HepG2 (cell line): ENCODE measurements around the gene TMEM127. TPM values are rescaled to one million over a fixed set of nuclear protein-coding genes. Genes with fewer than 3 reads are reported as not detected.

Experiments used
- EP300 ChIP-seq, 3 experiments: sonication (generic) in 1 of 3; formaldehyde crosslinking in 1 of 3; IDR thresholded peaks; 2 replicates each; pipeline versions ENCODE4 v1.5.1 to v1.6.1; 2011 to 2020; ENCODE audit warnings: low read depth in 2 of 3, low read length in 2 of 3, borderline replicate concordance in 1 of 3, improper control_type of control experiment in 1 of 3, mild to moderate bottlenecking in 1 of 3, missing genetic modification reagents in 1 of 3, moderate library complexity in 1 of 3
- GFI1 ChIP-seq: sonication (generic); formaldehyde crosslinking; IDR thresholded peaks from 2 replicates; pipeline ENCODE4 v1.5.0; 2020; ENCODE audit warnings: missing genetic modification reagents, mild to moderate bottlenecking, borderline replicate concordance
- GMEB2 ChIP-seq: IDR thresholded peaks from 2 replicates; pipeline ENCODE4 v1.6.1; 2016; ENCODE audit warnings: missing biosample characterization, missing genetic modification reagents, low read depth
- HIVEP1 ChIP-seq: sonication (generic); formaldehyde crosslinking; IDR thresholded peaks from 2 replicates; pipeline ENCODE4 v1.4.0; 2020; ENCODE audit warnings: mild to moderate bottlenecking, missing genetic modification reagents
- IRX3 ChIP-seq: sonication (generic); formaldehyde crosslinking; IDR thresholded peaks from 2 replicates; pipeline ENCODE4 v1.8.1; 2023; ENCODE audit warnings: mild to moderate bottlenecking, low read depth, missing genetic modification reagents, borderline replicate concordance
- KLF12 ChIP-seq: sonication (generic); formaldehyde crosslinking; IDR thresholded peaks from 2 replicates; pipeline ENCODE4 v1.4.0; 2020; ENCODE audit warnings: missing genetic modification reagents, borderline replicate concordance
- LBX2 ChIP-seq: sonication (generic); formaldehyde crosslinking; IDR thresholded peaks from 2 replicates; pipeline ENCODE4 v1.5.0; 2020; ENCODE audit warnings: missing genetic modification reagents, mild to moderate bottlenecking, borderline replicate concordance
- MIXL1 ChIP-seq: IDR thresholded peaks from 2 replicates; pipeline ENCODE4 v1.6.1; 2016
- NCOR1 ChIP-seq: fragments of 200-600 bp; sonication (generic); IDR thresholded peaks from 2 replicates; pipeline ENCODE4 v1.7.0; 2017; ENCODE audit warnings: antibody characterized with exemption, low read length, borderline replicate concordance
- ONECUT2 ChIP-seq: sonication (generic); formaldehyde crosslinking; IDR thresholded peaks from 2 replicates; pipeline ENCODE4 v1.4.0; 2020; ENCODE audit warnings: missing genetic modification reagents
- PLSCR1 ChIP-seq: sonication (generic); formaldehyde crosslinking; IDR thresholded peaks from 2 replicates; pipeline ENCODE4 v1.5.0; 2020; ENCODE audit warnings: missing genetic modification reagents, mild to moderate bottlenecking, borderline replicate concordance
- RXRB ChIP-seq: IDR thresholded peaks from 2 replicates; pipeline ENCODE4 v1.6.1; 2016; ENCODE audit warnings: borderline replicate concordance, missing genetic modification reagents, missing compliant biosample characterization
- SPEN ChIP-seq: sonication (generic); formaldehyde crosslinking; IDR thresholded peaks from 2 replicates; pipeline ENCODE4 v1.5.1; 2020; ENCODE audit warnings: low read depth, mild to moderate bottlenecking, missing genetic modification reagents
- SRSF1 ChIP-seq: fragments of 200-400 bp; formaldehyde crosslinking; optimal IDR thresholded peaks from 2 replicates; pipeline ENCODE3; 2017; ENCODE audit warnings: mild to moderate bottlenecking, low read depth, low read length, moderate library complexity
- ZBTB20 ChIP-seq: sonication (generic); formaldehyde crosslinking; IDR thresholded peaks from 2 replicates; pipeline ENCODE4 v1.8.1; 2023; ENCODE audit warnings: missing genetic modification reagents, low read depth, mild to moderate bottlenecking, borderline replicate concordance
- ZKSCAN1 ChIP-seq: fragments of 150-350 bp; IDR thresholded peaks from 2 replicates; pipeline ENCODE4 v1.6.1; 2014; ENCODE audit warnings: low read length
- ZNF264 ChIP-seq: sonication (generic); formaldehyde crosslinking; IDR thresholded peaks from 2 replicates; pipeline ENCODE4 v1.4.0; 2020; ENCODE audit warnings: missing genetic modification reagents
- ZNF292 ChIP-seq: sonication (generic); formaldehyde crosslinking; IDR thresholded peaks from 2 replicates; pipeline ENCODE4 v1.8.1; 2022; ENCODE audit warnings: mild to moderate bottlenecking, low read depth, missing genetic modification reagents, borderline replicate concordance
- ZNF460 ChIP-seq: sonication (generic); formaldehyde crosslinking; IDR thresholded peaks from 2 replicates; pipeline ENCODE4 v1.5.1; 2020; ENCODE audit warnings: missing genetic modification reagents, mild to moderate bottlenecking, borderline replicate concordance
- ZNF513 ChIP-seq: sonication (generic); formaldehyde crosslinking; conservative IDR thresholded peaks from 2 replicates; pipeline ENCODE4 v1.5.0; 2020; ENCODE audit warnings: missing genetic modification reagents
- ZNF556 ChIP-seq: sonication (generic); formaldehyde crosslinking; IDR thresholded peaks from 2 replicates; pipeline ENCODE4 v1.4.0; 2020; ENCODE audit warnings: mild to moderate bottlenecking, missing genetic modification reagents, borderline replicate concordance
- ZNF639 ChIP-seq: conservative IDR thresholded peaks from 2 replicates; pipeline ENCODE4 v1.6.1; 2018; ENCODE audit warnings: missing genetic modification reagents
- polyA plus RNA-seq, 8 experiments: library from polyadenylated mRNA; depleted of rRNA in 3 of 8; stranded (reverse) in 7 of 8; unstranded in 1 of 8; fragments of >200 nt; fragmentation: Illumina TruSeq in 4 of 8; extraction: Trizol in 4 of 8; gene quantifications; 2 replicates each; pipeline versions ENCODE4 v1.2.1 to v1.2.3, GENCODE V29; 2011 to 2016; ENCODE audit warnings: low read depth in 4 of 8, missing spikeins in 1 of 8, mixed read lengths in 1 of 8; ENCODE audit not compliant: insufficient read depth in 1 of 8
- total RNA-seq, 5 experiments: library from RNA; depleted of rRNA; stranded (reverse); fragments of >200 nt; fragmentation: Illumina TruSeq; extraction: Trizol; gene quantifications; 2 replicates each; pipeline ENCODE4 v1.2.3, GENCODE V29; 2016; ENCODE audit warnings: low read depth in 1 of 5

The TMEM127 gene
- total and polyA plus RNA-seq, 2 of the 13 experiments (the other 11 are each of a cell fraction or from before 2014, with no cell fraction given) = 21.5 to 33.9 TPM

- no peak for TF ChIP-seq ZNF513
- TF ChIP-seq LBX2 (CRISPR knock-in tag) = peak; percentile 84; the same call in 1 of the 2 replicates
- TF ChIP-seq EP300 (IDR thresholded peaks at IDR 0.05; ENCODE audit: low read depth in 2 of 2, low read length in 2 of 2) = no peak
- TF ChIP-seq EP300 (CRISPR knock-in tag; IDR thresholded peaks at IDR 0.05; ENCODE audit: borderline replicate concordance) = 0 out of 2 replicates have a peak, but pooled peaks have one; percentile 10
- peak; percentile 30; the same call in 1 of the 2 replicates for TF ChIP-seq MIXL1 (CRISPR knock-in tag)
- 0 out of 2 replicates have a peak, but pooled peaks have one; percentile 63 for TF ChIP-seq ZNF264 (CRISPR knock-in tag)
- no peak for TF ChIP-seq ZKSCAN1
- no peak for TF ChIP-seq NCOR1
- TF ChIP-seq ZNF556 (CRISPR knock-in tag) = peak; percentile 95
- TF ChIP-seq GFI1 = peak; percentile 76; the same call in 1 of the 2 replicates
- TF ChIP-seq KLF12 (CRISPR knock-in tag) = 0 out of 2 replicates have a peak, but pooled peaks have one; percentile 48
- TF ChIP-seq ZNF639 (CRISPR knock-in tag) = peak; percentile 63; the same call in 1 of the 2 replicates
- TF ChIP-seq ZBTB20 = no peak; the same call in 1 of the 2 replicates
- peak; percentile 84; the same call in 1 of the 2 replicates for TF ChIP-seq IRX3 (CRISPR knock-in tag)
- TF ChIP-seq PLSCR1 (CRISPR knock-in tag) = peak; percentile 81; the same call in 1 of the 2 replicates
- TF ChIP-seq SRSF1 = peak; percentile 88
- peak; percentile 89 for TF ChIP-seq SPEN (CRISPR knock-in tag)
- peak; percentile 49 for TF ChIP-seq GMEB2 (CRISPR knock-in tag)
- 0 out of 2 replicates have a peak, but pooled peaks have one; percentile 47 for TF ChIP-seq HIVEP1 (CRISPR knock-in tag)
- TF ChIP-seq ZNF292 (CRISPR knock-in tag) = peak; percentile 69
- TF ChIP-seq ONECUT2 (CRISPR knock-in tag) = no peak; the same call in none of the 2 replicates
- peak; percentile 38; the same call in 1 of the 2 replicates for TF ChIP-seq RXRB (CRISPR knock-in tag)
- TF ChIP-seq ZNF460 (CRISPR knock-in tag) = no peak; the same call in 1 of the 2 replicates
These were observed 57.4 kb downstream of the TMEM127 start, which contains the start of gene STARD7 (continued) for GRCh38 chr2:96208143-96209010.
